ENCODE data around the gene CHD6.

GRCh38 chr20:41440882-41441281 is 177.3 kb downstream of the CHD6 start:
- TF ChIP-seq POLR2A (IDR thresholded peaks at IDR 0.05) (no peak), CTCF (IDR thresholded peaks at IDR 0.05) (no peak), POLR2AphosphoS5 (IDR thresholded peaks at IDR 0.05) (no peak)
